AG08395 (cell line): ENCODE data around the gene LRCOL1.
A peak's percentile ranks its signal among the peaks of the same experiment; 100 is the strongest.
"Not testable (repeated sequence)": the region's sequence is repeated elsewhere in the genome, so short reads cannot be mapped to it uniquely, and the experiment has no call there.

ENCODE experiments used
- DNase-seq: peaks from one replicate; pipeline ENCODE4 v3.0.0; 2012; ENCODE audit warnings: mixed read lengths, low spot score

Gene LRCOL1

DNA sequence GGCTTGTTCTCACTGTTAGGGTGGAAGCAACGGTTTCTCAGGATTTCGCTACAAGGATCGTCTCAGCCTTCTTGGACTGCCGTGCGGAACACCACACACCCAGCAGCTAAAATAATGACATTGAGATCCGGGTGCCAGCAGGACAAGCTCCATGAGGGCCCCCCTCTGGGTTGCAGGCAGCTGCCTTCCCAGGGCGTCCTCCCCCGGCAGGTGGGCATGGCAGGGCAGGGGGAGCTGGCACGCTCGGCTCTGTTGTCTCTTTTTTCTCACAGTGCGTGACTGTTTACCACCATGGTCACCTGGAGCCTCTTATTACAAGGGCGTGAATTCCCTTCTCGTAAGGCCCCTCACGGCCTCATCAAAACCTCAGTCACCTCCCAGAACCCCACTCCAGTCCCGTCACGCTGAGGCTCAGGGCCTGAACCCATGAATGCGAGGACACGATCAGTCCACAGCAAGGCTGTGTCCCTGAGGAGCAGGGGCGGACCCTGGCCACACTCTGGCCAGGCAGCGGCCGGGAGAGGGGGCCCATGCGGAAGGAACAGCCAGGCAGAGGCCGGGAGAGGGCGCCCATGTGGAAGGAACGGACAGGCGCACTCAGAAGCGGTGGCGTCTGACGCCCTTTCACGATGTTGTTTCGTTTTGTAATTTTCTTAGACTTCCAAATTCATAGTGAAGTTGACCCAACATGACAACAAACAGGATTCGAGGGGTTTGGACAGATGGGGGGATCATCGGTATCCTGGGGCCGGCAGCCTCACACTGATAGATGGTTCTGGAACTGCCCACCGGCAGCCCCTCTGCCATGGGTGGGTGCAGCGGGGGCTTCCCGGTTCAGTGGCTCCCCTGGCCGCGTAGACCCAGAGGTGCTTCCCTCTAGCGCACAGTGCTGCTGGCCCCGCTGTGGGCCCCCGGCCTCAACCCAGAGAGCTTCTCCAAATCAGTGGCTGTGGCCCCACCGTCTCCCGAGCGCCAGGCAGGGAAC is 10.0 kb downstream of the LRCOL1 start:
- peak; percentile 74 for DNase-seq

GRCh38 chr12:132599502-132599901 is 10.9 kb downstream of the LRCOL1 start:
- DNase-seq: not testable (repeated sequence)

- DNase-seq: no peak
Measured at GRCh38 chr12:132597333-132598316, 12.8 kb downstream of the LRCOL1 start.

DNA sequence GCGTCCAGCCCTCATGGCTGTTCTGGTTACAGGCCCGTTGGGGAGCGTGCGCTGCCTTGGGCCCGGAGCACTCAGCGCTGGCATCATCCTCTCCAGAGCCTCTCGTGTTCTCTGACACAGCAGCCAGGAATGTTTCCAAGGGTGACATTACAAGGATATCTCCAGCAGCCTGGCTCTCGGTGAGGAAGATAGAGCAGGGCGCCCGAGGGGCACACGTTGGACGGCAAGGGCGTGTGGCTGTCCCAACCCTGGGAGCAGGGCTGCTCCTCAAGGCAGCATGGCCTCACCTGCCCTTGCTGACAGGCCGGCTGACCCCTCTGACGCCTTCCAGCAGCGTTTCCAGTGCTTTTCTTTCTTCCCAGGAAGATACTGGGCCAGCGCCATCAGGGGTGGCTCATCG is 14.4 kb downstream of the LRCOL1 start:
- DNase-seq: no peak

- no peak for DNase-seq
Measured at GRCh38 chr12:132595183-132595582, 15.2 kb downstream of the LRCOL1 start.

DNA sequence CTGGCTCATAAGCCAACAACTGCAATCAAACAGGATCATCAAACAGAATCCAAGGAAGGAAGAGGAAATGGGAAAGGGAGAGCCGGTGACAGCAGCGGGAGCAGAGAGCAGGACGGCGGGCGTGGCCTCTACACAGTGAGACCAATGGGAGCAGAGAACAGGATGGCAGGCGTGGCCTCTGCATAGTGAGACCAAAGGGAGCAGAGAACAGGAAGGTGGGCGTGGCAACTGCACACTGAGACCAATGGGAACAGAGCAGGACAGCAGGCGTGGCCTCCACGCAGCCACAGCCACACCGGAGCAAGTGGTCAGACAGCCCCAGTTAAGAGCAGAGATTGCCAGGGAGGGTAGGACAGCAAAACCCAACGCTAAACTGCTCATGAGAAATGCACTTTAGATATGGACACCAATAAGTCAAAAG is 16.4 kb downstream of the LRCOL1 start:
- peak; percentile 92 for DNase-seq

DNA sequence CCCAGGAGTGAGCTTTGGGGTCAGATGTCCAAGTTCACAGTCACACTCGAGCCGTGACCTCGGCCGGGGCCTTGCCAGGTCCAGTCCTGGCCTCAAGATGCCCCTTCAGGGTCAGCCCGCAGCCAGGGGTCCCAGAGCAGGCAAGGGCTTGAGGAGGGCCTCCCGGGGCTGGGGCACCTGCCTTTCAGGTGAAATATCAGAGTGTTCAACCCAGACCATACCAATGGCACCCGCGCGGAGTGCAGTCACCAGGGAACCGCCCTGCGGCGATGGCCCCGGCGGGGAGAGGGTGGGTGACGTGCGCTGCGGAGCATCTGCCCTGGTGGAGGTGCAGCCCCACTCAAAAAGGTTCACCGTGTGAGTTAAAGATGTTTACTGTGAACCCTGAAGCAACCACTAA is 16.9 kb downstream of the LRCOL1 start:
- DNase-seq: no peak

DNA sequence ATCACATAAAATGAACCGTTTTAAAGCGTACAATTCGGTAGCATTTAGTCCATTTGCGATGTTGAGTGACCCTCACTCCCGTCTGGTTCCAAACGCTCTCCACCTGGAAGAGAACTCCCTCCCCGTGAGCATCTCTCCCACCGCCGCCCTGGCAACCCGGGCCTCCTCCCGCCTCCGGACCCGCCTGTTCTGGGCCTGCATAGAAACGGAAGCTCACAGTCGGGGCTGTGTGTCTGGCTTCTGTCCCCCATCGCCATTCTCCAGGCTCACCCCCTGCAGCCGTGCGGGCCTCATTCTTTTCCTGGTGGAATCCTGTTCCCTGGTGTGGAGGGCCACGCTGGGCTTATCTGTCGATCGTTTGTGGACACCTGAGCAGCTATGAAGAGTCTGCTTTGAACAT is 17.3 kb downstream of the LRCOL1 start:
- no peak for DNase-seq

GRCh38 chr12:132592282-132592970 is 18.0 kb downstream of the LRCOL1 start:
- no peak for DNase-seq

GRCh38 chr12:132591107-132591935 is 19.1 kb downstream of the LRCOL1 start:
- no peak for DNase-seq

DNA sequence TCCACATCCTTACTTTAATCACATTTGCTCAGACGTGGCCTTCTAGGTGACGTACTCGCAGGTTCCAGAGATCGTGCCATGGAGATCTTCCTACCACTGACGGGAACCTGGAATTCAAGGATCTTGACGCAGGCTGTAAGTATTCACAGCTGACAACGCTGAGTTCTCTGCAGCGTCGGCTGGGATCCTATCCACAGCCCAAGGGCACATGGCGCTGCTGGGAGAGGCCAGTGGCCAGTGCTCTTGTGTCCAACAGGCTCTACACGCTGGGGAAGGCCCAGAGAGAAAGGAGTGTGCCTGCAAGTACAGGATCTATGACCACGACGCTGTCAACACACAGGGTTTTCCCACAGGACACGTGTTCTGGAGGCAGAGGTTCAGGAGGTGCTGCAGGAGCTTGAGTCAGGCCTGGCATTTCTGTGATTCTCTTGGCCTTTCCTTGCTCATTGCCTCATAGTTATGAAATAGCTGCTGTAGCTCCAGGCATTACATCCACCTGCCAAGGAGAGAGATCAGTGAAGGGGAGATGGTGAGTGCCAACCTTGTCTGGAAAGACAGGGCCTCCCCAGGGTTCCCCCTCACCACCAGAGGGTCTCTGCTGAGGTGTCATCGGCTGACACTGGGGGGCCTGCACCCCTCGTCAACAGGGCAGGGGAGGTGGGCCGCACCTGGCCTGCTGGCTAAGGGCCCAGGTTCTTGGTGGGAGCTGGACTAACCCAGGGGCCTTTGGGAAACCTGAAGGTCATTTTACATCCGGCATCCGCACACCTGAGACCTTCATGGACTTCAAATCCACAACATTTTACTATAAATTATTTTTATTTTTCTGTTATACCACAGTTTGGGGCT is 21.3 kb downstream of the LRCOL1 start:
- no peak for DNase-seq

GRCh38 chr12:132588319-132588718 is 22.1 kb downstream of the LRCOL1 start:
- DNase-seq: no peak

- DNase-seq: no peak
Measured at GRCh38 chr12:132587781-132588180, 22.6 kb downstream of the LRCOL1 start.

DNA sequence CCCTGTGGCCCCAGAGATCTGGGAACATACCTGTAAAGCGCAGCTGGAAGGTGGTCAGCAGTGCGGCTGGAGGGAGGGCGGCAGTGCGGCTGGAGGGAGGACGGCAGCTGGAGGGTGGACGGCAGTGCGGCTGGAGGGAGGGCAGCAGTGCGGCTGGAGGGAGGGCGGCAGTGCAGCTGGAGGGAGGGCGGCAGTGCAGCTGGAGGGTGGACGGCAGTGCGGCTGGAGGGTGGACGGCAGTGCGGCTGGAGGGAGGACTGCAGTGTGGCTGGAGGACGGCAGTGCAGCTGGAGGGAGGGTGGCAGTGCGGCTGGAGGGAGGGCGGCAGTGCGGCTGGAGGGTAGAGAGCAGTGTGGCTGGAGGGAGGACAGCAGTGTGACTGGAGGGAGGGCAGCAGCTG is 23.5 kb downstream of the LRCOL1 start:
- no peak for DNase-seq

- DNase-seq: no peak
Measured at GRCh38 chr12:132585177-132585576, 25.2 kb downstream of the LRCOL1 start.

GRCh38 chr12:132584429-132584828 is 26.0 kb downstream of the LRCOL1 start:
- DNase-seq: no peak

DNA sequence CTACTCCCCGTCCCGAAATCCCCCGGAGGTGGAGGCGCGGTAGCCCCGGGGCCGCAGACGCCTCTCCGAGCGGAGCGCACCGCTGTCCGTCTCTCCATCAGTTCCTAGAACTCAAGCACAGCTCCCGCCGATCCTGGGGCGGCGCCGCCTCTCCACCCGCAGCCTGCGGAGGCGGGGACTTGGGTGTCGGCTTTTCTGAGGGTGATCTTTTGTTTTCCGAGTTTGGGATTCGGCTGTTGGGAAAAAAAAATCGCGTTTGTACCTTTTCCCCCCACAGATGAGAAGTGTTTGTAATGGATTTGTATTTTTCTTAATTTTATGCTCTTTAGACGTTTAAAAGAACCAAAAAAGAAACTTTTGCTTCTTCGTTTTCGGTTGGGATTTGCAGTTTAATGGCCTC is 26.6 kb downstream of the LRCOL1 start:
- DNase-seq: no peak

GRCh38 chr12:132583411-132583710 is 27.0 kb downstream of the LRCOL1 start:
- DNase-seq: no peak

GRCh38 chr12:132582582-132583410 is 27.6 kb downstream of the LRCOL1 start:
- no peak for DNase-seq
